Dendritic cell treated with granulocyte-macrophage colony-stimulating factor and Interleukin-4, amounts not matched to agents 40 ng/mL and 50 ng/mL, for 4 days (primary cell): ENCODE measurements around the gene MUC13.

Source experiments
- H3K27ac Mint-ChIP-seq: one replicate; pipeline ENCODE4 v1.8.0; 2022; ENCODE audit warnings: mild to moderate bottlenecking, mixed read lengths
- H3K27me3 Mint-ChIP-seq: one replicate; pipeline ENCODE4 v1.8.0; 2022; ENCODE audit warnings: mild to moderate bottlenecking, mixed read lengths
- H3K36me3 Mint-ChIP-seq: one replicate; pipeline ENCODE4 v1.8.0; 2022; ENCODE audit warnings: low read depth, mixed read lengths
- H3K4me1 Mint-ChIP-seq: one replicate; pipeline ENCODE4 v1.8.0; 2022; ENCODE audit warnings: low read depth, mixed read lengths
- H3K4me3 Mint-ChIP-seq: one replicate; pipeline ENCODE4 v1.8.0; 2022; ENCODE audit warnings: mild to moderate bottlenecking, moderate library complexity, mixed read lengths
- H3K9me3 Mint-ChIP-seq: one replicate; pipeline ENCODE4 v1.8.0; 2022; ENCODE audit warnings: mixed read lengths
- intact Hi-C: fragments of 100-400 bp; cut with micrococcal nuclease; formaldehyde crosslinking; loops from one replicate; pipeline ENCODE4 v1.15.0; 2022

Gene MUC13

GRCh38 chr3:124935794-124936542 is 1.4 kb upstream of the MUC13 start:
- Mint-ChIP-seq H3K9me3 (no peaks in the 10 kb centered on the region), H3K4me3 (no peak overlapping the region), H3K36me3 (no peaks in the 10 kb centered on the region), H3K27me3 (peaks cover 17% of the 10 kb centered on the region), H3K4me1 (peaks cover 33% of the 10 kb centered on the region), H3K27ac (peak overlapping the region; percentile 72)
- intact Hi-C loops: no loop called here

GRCh38 chr3:124935264-124935663 is 713 bp upstream of the MUC13 start:
- Mint-ChIP-seq H3K36me3 (no peaks in the 10 kb centered on the region), H3K27me3 (peaks cover 17% of the 10 kb centered on the region), H3K4me3 (no peak overlapping the region), H3K27ac (peak overlapping the region; percentile 72), H3K4me1 (peaks cover 33% of the 10 kb centered on the region), H3K9me3 (no peaks in the 10 kb centered on the region)
- intact Hi-C loops: no loop called here

GRCh38 chr3:124928333-124929202 is 6.0 kb downstream of the MUC13 start:
- H3K36me3 Mint-ChIP-seq: no peaks in the 10 kb centered on the region
- peaks cover 6% of the 10 kb centered on the region for H3K27me3 Mint-ChIP-seq
- no peak overlapping the region for H3K4me3 Mint-ChIP-seq
- intact Hi-C loops: loop anchor here (1.0 to 10.0 kb wide), 4 partner anchors 39 to 236 kb away; no protein-coding TSS in a partner anchor
- H3K9me3 Mint-ChIP-seq: no peaks in the 10 kb centered on the region
- H3K27ac Mint-ChIP-seq: peak overlapping the region; percentile 63
- peaks cover 31% of the 10 kb centered on the region for H3K4me1 Mint-ChIP-seq

GRCh38 chr3:124927574-124928045 is 6.9 kb downstream of the MUC13 start:
- no peak overlapping the region for H3K4me3 Mint-ChIP-seq
- H3K9me3 Mint-ChIP-seq: no peaks in the 10 kb centered on the region
- H3K27me3 Mint-ChIP-seq: peaks cover 1% of the 10 kb centered on the region
- H3K36me3 Mint-ChIP-seq: no peaks in the 10 kb centered on the region
- H3K27ac Mint-ChIP-seq: peak overlapping the region; percentile 1
- intact Hi-C loops: loop anchor here (1.0 to 10.0 kb wide), 4 partner anchors 40 to 237 kb away; no protein-coding TSS in a partner anchor
- peaks cover 22% of the 10 kb centered on the region for H3K4me1 Mint-ChIP-seq

- Mint-ChIP-seq H3K4me1 (peaks cover 19% of the 10 kb centered on the region), H3K4me3 (no peak overlapping the region), H3K27ac (peak overlapping the region; percentile 60), H3K9me3 (no peaks in the 10 kb centered on the region), H3K36me3 (no peaks in the 10 kb centered on the region), H3K27me3 (peaks cover 1% of the 10 kb centered on the region)
- intact Hi-C loops: loop anchor here (5.0 to 10.0 kb wide), 2 partner anchors 41 to 238 kb away; no protein-coding TSS in a partner anchor
These were observed 8.0 kb downstream of the MUC13 start for GRCh38 chr3:124926426-124927101.

- Mint-ChIP-seq H3K9me3 (no peaks in the 10 kb centered on the region), H3K4me1 (peaks cover 26% of the 10 kb centered on the region), H3K27me3 (no peaks in the 10 kb centered on the region), H3K36me3 (no peaks in the 10 kb centered on the region), H3K4me3 (no peak overlapping the region), H3K27ac (no peak overlapping the region)
- intact Hi-C loops: loop anchor here (5.0 to 10.0 kb wide), 2 partner anchors 43 to 240 kb away; no protein-coding TSS in a partner anchor
These were observed 9.8 kb downstream of the MUC13 start for GRCh38 chr3:124924741-124925140.

- H3K27ac Mint-ChIP-seq: no peak overlapping the region
- H3K27me3 Mint-ChIP-seq: peaks cover 1% of the 10 kb centered on the region
- H3K4me1 Mint-ChIP-seq: peaks cover 26% of the 10 kb centered on the region
- intact Hi-C loops: loop anchor here (10.0 kb wide), 1 partner anchor 241 kb away; no protein-coding TSS in a partner anchor
- no peaks in the 10 kb centered on the region for H3K9me3 Mint-ChIP-seq
- H3K36me3 Mint-ChIP-seq: no peaks in the 10 kb centered on the region
- H3K4me3 Mint-ChIP-seq: no peak overlapping the region
These were observed 10.7 kb downstream of the MUC13 start for GRCh38 chr3:124923833-124924232.

GRCh38 chr3:124920718-124921117 is 13.8 kb downstream of the MUC13 start:
- no peaks in the 10 kb centered on the region for H3K9me3 Mint-ChIP-seq
- intact Hi-C loops: loop anchor here (10.0 kb wide), 1 partner anchor 244 kb away; no protein-coding TSS in a partner anchor
- H3K36me3 Mint-ChIP-seq: no peaks in the 10 kb centered on the region
- peaks cover 22% of the 10 kb centered on the region for H3K4me1 Mint-ChIP-seq
- peak overlapping the region; percentile 37 for H3K27ac Mint-ChIP-seq
- H3K27me3 Mint-ChIP-seq: peaks cover 2% of the 10 kb centered on the region
- H3K4me3 Mint-ChIP-seq: no peak overlapping the region

- H3K4me3 Mint-ChIP-seq: no peak overlapping the region
- H3K27ac Mint-ChIP-seq: no peak overlapping the region
- intact Hi-C loops: loop anchor here (10.0 kb wide), 1 partner anchor 245 kb away; no protein-coding TSS in a partner anchor
- no peaks in the 10 kb centered on the region for H3K36me3 Mint-ChIP-seq
- H3K27me3 Mint-ChIP-seq: peaks cover 2% of the 10 kb centered on the region
- no peaks in the 10 kb centered on the region for H3K9me3 Mint-ChIP-seq
- H3K4me1 Mint-ChIP-seq: peaks cover 22% of the 10 kb centered on the region
These were observed 14.8 kb downstream of the MUC13 start for GRCh38 chr3:124919756-124920155.

- intact Hi-C loops: no loop called here
- Mint-ChIP-seq H3K4me3 (no peak overlapping the region), H3K4me1 (peaks cover 22% of the 10 kb centered on the region), H3K9me3 (no peaks in the 10 kb centered on the region), H3K27ac (peak overlapping the region; percentile 80), H3K27me3 (peaks cover 2% of the 10 kb centered on the region), H3K36me3 (no peaks in the 10 kb centered on the region)
These were observed 16.0 kb downstream of the MUC13 start for GRCh38 chr3:124918524-124918923.

GRCh38 chr3:124916837-124917409 is 17.6 kb downstream of the MUC13 start:
- H3K4me1 Mint-ChIP-seq: peaks cover 22% of the 10 kb centered on the region
- peaks cover 2% of the 10 kb centered on the region for H3K27me3 Mint-ChIP-seq
- no peaks in the 10 kb centered on the region for H3K36me3 Mint-ChIP-seq
- H3K9me3 Mint-ChIP-seq: no peaks in the 10 kb centered on the region
- intact Hi-C loops: no loop called here
- H3K4me3 Mint-ChIP-seq: no peak overlapping the region
- peak overlapping the region; percentile 80 for H3K27ac Mint-ChIP-seq

GRCh38 chr3:124915254-124915653 is 19.3 kb downstream of the MUC13 start:
- H3K4me3 Mint-ChIP-seq: no peak overlapping the region

GRCh38 chr3:124907957-124908356 is 26.6 kb downstream of the MUC13 start:
- H3K9me3 Mint-ChIP-seq: no peaks in the 10 kb centered on the region
- no peaks in the 10 kb centered on the region for H3K36me3 Mint-ChIP-seq
- no peaks in the 10 kb centered on the region for H3K4me1 Mint-ChIP-seq

More at GRCh38 chr3:124915254-124915653, 19.3 kb downstream of the MUC13 start:
- Mint-ChIP-seq H3K36me3 (no peaks in the 10 kb centered on the region), H3K27ac (peak overlapping the region; percentile 80), H3K27me3 (peaks cover 2% of the 10 kb centered on the region), H3K9me3 (no peaks in the 10 kb centered on the region), H3K4me1 (peaks cover 15% of the 10 kb centered on the region)
- intact Hi-C loops: no loop called here

More at GRCh38 chr3:124907957-124908356, 26.6 kb downstream of the MUC13 start:
- H3K27me3 Mint-ChIP-seq: peaks cover 14% of the 10 kb centered on the region
- intact Hi-C loops: no loop called here
- no peak overlapping the region for H3K27ac Mint-ChIP-seq
- no peak overlapping the region for H3K4me3 Mint-ChIP-seq
